ENCODE measurements around the gene GRM4.
A peak's percentile ranks its signal among the peaks of the same experiment; 100 is the strongest.

Gene GRM4

GRCh38 chr6:34159844-34160243 is 14.0 kb upstream of the GRM4 start:
- no peak for DNase-seq (ENCODE audit: low read depth, low spot score)
- no peak overlapping the region for H3K4me3 ChIP-seq (ENCODE audit: low read length)

- DNase-seq (ENCODE audit: low read depth, low spot score) = no peak
Observed at GRCh38 chr6:34158876-34159275, 13.0 kb upstream of the GRM4 start.

GRCh38 chr6:34157851-34158250 is 12.0 kb upstream of the GRM4 start:
- no peak for DNase-seq (ENCODE audit: low read depth, low spot score)
- no peak overlapping the region for H3K4me3 ChIP-seq (ENCODE audit: low read length)

More at GRCh38 chr6:34158876-34159275, 13.0 kb upstream of the GRM4 start:
- H3K4me3 ChIP-seq (ENCODE audit: low read length) = no peak overlapping the region

GRCh38 chr6:34157236-34157830 is 11.4 kb upstream of the GRM4 start:
- H3K4me3 ChIP-seq (ENCODE audit: low read length) = no peak overlapping the region
- no peak for DNase-seq (ENCODE audit: low read depth, low spot score)

GRCh38 chr6:34155471-34156300 is 9.8 kb upstream of the GRM4 start:
- H3K4me3 ChIP-seq (ENCODE audit: low read length) = no peak overlapping the region

GRCh38 chr6:34154668-34155447 is 9.0 kb upstream of the GRM4 start:
- H3K4me3 ChIP-seq (ENCODE audit: low read length) = no peak overlapping the region
- peak; percentile 18 for DNase-seq (ENCODE audit: low read depth, low spot score)

More at GRCh38 chr6:34155471-34156300, 9.8 kb upstream of the GRM4 start:
- no peak for DNase-seq (ENCODE audit: low read depth, low spot score)

GRCh38 chr6:34152806-34153520 is 7.1 kb upstream of the GRM4 start:
- no peak for DNase-seq (ENCODE audit: low read depth, low spot score)
- no peak overlapping the region for H3K4me3 ChIP-seq (ENCODE audit: low read length)

GRCh38 chr6:34152042-34152524 is 6.2 kb upstream of the GRM4 start:
- H3K4me3 ChIP-seq (ENCODE audit: low read length) = no peak overlapping the region
- no peak for DNase-seq (ENCODE audit: low read depth, low spot score)

GRCh38 chr6:34151321-34152041 is 5.6 kb upstream of the GRM4 start:
- no peak for DNase-seq (ENCODE audit: low read depth, low spot score)
- H3K4me3 ChIP-seq (ENCODE audit: low read length) = no peak overlapping the region

GRCh38 chr6:34150766-34151165 is 4.9 kb upstream of the GRM4 start:
- no peak overlapping the region for H3K4me3 ChIP-seq (ENCODE audit: low read length)
- no peak for DNase-seq (ENCODE audit: low read depth, low spot score)

GRCh38 chr6:34149831-34150400 is 4.0 kb upstream of the GRM4 start:
- no peak for DNase-seq (ENCODE audit: low read depth, low spot score)
- H3K4me3 ChIP-seq (ENCODE audit: low read length) = no peak overlapping the region

GRCh38 chr6:34149452-34149810 is 3.5 kb upstream of the GRM4 start:
- no peak overlapping the region for H3K4me3 ChIP-seq (ENCODE audit: low read length)
- no peak for DNase-seq (ENCODE audit: low read depth, low spot score)

GRCh38 chr6:34148631-34149451 is 3.0 kb upstream of the GRM4 start:
- no peak overlapping the region for H3K4me3 ChIP-seq (ENCODE audit: low read length)
- DNase-seq (ENCODE audit: low read depth, low spot score) = no peak

- no peak overlapping the region for H3K4me3 ChIP-seq (ENCODE audit: low read length)
- DNase-seq (ENCODE audit: low read depth, low spot score) = no peak
Observed at GRCh38 chr6:34147906-34148630, 2.2 kb upstream of the GRM4 start.

GRCh38 chr6:34146801-34147592 is 1.1 kb upstream of the GRM4 start:
- DNase-seq (ENCODE audit: low read depth, low spot score) = no peak
- no peak overlapping the region for H3K4me3 ChIP-seq (ENCODE audit: low read length)

All from Jurkat, Clone E6-1 (cell line).